Subcutaneous abdominal adipose tissue (tissue), 5 donors: ENCODE measurements around the gene CD300LF.

Source experiments
- H3K27ac ChIP-seq: one replicate; pipeline ENCODE4 v1.7.0; 2013; ENCODE audit warnings: low read depth, mild to moderate bottlenecking, inconsistent platforms, low read length, moderate library complexity
- H3K27me3 ChIP-seq, 5 donors: one replicate each; pipeline ENCODE4 v1.7.0; 2013; ENCODE audit warnings: low read length in 5 of 5, inconsistent platforms in 1 of 5; ENCODE audit not compliant: control insufficient read depth in 5 of 5, insufficient read depth in 4 of 5
- H3K36me3 ChIP-seq, 5 donors: one replicate each; pipeline ENCODE4 v1.7.0; 2013; ENCODE audit warnings: low read length in 5 of 5; ENCODE audit not compliant: control insufficient read depth in 5 of 5, insufficient read depth in 5 of 5
- H3K4me1 ChIP-seq, 5 donors: one replicate each; pipeline ENCODE4 v1.7.0; 2013; ENCODE audit warnings: low read length in 5 of 5, mild to moderate bottlenecking in 3 of 5, moderate library complexity in 1 of 5; ENCODE audit not compliant: control insufficient read depth in 5 of 5, insufficient read depth in 5 of 5
- H3K4me3 ChIP-seq, 5 donors: one replicate each; pipeline ENCODE4 v1.7.0; 2013; ENCODE audit warnings: low read length in 5 of 5, low read depth in 1 of 5
- H3K9ac ChIP-seq, 5 donors: one replicate each; pipeline ENCODE4 v1.7.0; 2013; ENCODE audit warnings: low read length in 5 of 5, mild to moderate bottlenecking in 4 of 5, moderate library complexity in 3 of 5
- H3K9me3 ChIP-seq, 5 donors: one replicate each; pipeline ENCODE4 v1.7.0; 2013; ENCODE audit warnings: low read length in 5 of 5; ENCODE audit not compliant: control insufficient read depth in 5 of 5
- donor health status: healthy.
- donor health status: healthy.
- donor health status: healthy.
- donor health status: healthy.
- donor health status: healthy.

Gene CD300LF

DNA sequence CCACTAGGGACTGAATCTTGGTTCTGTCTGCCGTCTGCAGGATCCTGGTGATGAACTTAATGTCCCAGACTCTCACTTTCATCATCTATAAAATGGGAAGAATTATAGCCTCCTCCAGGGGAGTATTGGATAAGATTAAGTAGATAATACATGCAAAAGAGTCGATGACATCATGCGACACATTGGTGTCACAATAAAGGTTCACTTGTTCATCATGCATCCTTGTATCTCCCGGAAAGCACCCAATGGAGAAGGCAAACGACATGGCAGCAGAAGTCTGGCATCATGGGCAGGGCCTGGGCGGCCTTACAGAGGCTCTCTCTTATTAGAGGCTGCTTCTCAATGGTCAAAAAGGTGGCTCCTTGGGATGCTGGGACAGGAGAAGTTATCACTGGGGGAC is 54.1 kb downstream of the CD300LF start:
- peaks cover 7 to 19% (median 10%) of the 10 kb centered on the region in 5 donors for H3K27me3 ChIP-seq
- no peaks in the 10 kb centered on the region for H3K36me3 ChIP-seq
- no peak overlapping the region for H3K4me3 ChIP-seq

DNA sequence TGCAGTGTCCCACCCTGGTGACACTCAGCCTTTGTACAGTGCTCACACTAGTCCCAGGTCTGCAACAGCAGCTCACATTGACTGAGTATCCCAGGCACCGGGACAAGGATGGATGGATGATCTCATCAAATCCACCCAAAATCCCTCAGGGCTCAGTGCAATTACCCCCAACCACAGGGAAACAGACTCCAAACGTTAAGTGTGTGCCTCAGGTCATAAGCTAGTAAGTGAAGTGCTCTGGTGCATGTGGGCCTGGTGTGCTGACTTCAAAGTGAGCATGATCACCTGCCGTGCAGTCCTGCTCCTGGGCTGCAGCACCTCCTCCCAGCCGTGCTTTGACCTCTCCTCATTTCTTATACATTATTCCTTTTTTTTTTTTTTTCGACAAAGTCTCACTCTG is 58.0 kb downstream of the CD300LF start:
- H3K9me3 ChIP-seq = no peaks in the 10 kb centered on the region
- no peak overlapping the region for H3K27ac ChIP-seq
- H3K27me3 ChIP-seq = peaks cover 16 to 44% (median 28%) of the 10 kb centered on the region in 5 donors
- H3K4me1 ChIP-seq = peaks cover 0 to 2% (median 0%) of the 10 kb centered on the region in 5 donors
- no peaks in the 10 kb centered on the region for H3K36me3 ChIP-seq
- H3K4me3 ChIP-seq = no peak overlapping the region
- H3K9ac ChIP-seq = no peak overlapping the region

More for the DNA sequence above, 54.1 kb downstream of the CD300LF start:
- H3K27ac ChIP-seq = no peak overlapping the region
- no peak overlapping the region for H3K9ac ChIP-seq
- peaks cover 0 to 2% (median 0%) of the 10 kb centered on the region in 5 donors for H3K4me1 ChIP-seq
- H3K9me3 ChIP-seq = no peaks in the 10 kb centered on the region

DNA sequence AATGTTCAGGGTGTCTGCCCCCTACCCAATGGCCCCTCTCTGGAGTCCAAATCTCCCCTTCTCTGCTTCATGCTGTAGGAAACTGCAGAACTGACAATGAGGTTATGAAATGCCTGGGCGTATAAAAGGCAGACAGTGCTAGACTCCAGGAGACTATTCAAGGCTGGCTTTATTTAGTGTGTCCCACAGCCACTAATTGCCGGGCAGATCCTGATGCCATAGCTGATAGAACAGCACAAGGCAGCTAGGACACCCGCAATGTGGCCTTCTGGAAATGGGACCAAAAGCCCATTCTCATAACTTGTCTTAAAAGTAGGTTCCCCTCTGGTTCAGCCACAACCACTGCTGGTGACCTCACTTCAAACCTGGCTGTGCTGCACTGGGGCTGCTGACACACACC is 60.7 kb downstream of the CD300LF start:
- no peak overlapping the region for H3K4me3 ChIP-seq
- H3K9me3 ChIP-seq = no peaks in the 10 kb centered on the region
- H3K27ac ChIP-seq = no peak overlapping the region
- peaks cover 21 to 54% (median 28%) of the 10 kb centered on the region in 5 donors for H3K27me3 ChIP-seq
- no peak overlapping the region for H3K9ac ChIP-seq
- no peaks in the 10 kb centered on the region for H3K4me1 ChIP-seq
- no peaks in the 10 kb centered on the region for H3K36me3 ChIP-seq

DNA sequence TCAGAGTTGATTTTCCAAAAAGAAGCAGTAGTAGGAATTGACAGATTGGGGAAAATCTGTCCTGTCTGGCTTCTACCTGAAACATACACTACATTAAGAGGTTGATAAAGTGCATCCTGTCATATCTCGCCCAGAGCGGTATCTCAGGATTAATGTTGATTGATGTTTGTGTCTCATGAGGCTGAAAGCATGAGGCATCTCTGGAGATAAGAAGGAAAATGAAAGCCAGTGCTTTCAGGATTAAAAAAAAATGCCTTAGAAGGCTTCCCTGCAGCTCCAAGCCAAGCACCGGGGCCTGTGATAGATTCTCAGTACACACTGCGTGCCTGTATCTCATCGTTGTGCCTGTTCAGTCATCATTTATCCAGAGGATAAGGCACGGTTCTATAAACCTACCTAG is 62.8 kb downstream of the CD300LF start:
- no peaks in the 10 kb centered on the region for H3K36me3 ChIP-seq
- no peak overlapping the region for H3K27ac ChIP-seq
- peaks cover 20 to 56% (median 28%) of the 10 kb centered on the region in 5 donors for H3K27me3 ChIP-seq
- H3K4me3 ChIP-seq = no peak overlapping the region
- H3K4me1 ChIP-seq = no peaks in the 10 kb centered on the region
- no peaks in the 10 kb centered on the region for H3K9me3 ChIP-seq
- H3K9ac ChIP-seq = no peak overlapping the region

DNA sequence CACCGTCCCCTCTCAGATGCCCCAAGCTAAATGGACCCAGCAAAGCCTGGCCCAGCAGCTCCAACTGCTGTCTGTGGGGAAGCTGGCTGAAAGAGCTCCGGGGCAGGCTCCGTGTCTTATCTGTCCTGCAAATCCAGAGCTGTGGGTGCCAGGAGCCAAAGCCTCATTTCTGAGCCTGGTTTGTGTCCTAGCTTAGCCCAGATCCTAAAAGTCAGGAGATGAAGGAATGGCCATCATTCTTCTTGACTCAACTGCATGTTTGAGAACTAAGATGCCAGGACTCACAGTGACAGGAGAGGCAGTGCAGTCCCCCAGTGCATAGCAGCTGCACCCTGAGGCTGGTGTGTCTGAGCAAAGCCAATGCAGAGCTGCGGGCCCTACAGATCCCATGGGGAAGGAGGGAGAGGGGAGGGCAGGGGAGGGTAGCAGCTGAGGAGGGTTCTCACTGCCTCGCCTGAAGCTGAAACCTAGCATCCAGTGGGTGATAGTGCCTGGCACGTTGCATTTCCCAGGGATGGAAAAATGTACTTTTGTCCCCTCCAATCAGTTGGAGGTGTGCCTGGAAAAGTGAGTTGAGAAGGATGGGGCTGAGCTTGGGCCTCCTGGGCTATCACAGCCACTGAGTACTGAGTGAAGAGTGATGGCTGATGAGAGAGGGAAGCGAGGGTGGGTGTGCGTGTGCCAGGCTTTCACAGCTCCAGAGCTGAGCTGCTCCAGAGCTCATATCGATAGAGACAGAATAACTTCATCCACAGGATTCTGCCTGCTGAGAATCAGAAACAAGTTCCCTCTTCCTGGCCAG is 64.7 kb downstream of the CD300LF start:
- Histone ChIP-seq H3K9ac (no peak overlapping the region), H3K27me3 (peaks cover 17 to 57% (median 22%) of the 10 kb centered on the region in 5 donors), H3K4me3 (no peak overlapping the region), H3K27ac (no peak overlapping the region), H3K9me3 (no peaks in the 10 kb centered on the region), H3K4me1 (no peaks in the 10 kb centered on the region), H3K36me3 (no peaks in the 10 kb centered on the region)

DNA sequence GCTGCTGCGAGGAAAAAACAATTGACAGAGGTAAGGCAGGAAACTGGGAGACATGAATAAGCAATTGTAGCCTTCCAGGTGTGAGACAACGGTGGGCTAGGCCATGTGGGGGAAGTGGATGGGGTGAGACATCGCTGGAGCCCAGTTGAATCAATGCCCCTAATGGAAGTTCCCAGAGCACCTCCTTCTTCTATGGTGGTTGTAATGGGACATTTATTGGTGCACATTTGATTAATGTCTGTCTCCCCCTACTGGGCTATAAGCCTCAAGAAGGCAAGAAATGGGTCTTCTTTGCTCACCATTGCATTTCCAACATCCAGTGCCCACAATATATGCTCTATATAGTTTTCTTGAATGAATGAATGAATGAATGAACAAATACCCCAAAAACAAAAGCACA is 66.5 kb downstream of the CD300LF start:
- H3K4me1 ChIP-seq = no peaks in the 10 kb centered on the region
- no peaks in the 10 kb centered on the region for H3K9me3 ChIP-seq
- peaks cover 17 to 50% (median 23%) of the 10 kb centered on the region in 5 donors for H3K27me3 ChIP-seq
- H3K27ac ChIP-seq = no peak overlapping the region
- H3K36me3 ChIP-seq = no peaks in the 10 kb centered on the region
- H3K9ac ChIP-seq = no peak overlapping the region
- H3K4me3 ChIP-seq = no peak overlapping the region

DNA sequence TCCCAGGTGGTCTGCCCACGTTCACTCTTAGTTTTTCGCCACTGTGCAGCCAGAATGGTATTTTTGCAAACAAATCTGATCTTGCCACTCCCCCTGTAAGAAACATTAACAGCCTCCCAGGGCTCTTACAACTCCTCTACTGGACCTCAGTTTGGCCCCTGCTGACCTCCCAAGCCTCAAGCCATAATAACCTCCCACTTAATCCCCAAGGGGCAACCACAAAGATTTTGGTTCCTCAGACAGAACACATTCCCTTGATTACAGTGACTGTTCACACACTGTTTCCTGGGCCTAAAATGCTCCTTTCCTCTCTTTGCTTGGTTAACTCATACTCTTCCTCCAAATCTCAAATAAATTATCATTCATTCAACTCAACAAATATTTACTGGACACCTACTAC is 67.7 kb downstream of the CD300LF start:
- no peaks in the 10 kb centered on the region for H3K36me3 ChIP-seq
- H3K9ac ChIP-seq = no peak overlapping the region
- H3K27me3 ChIP-seq = peaks cover 7 to 44% (median 14%) of the 10 kb centered on the region in 5 donors
- H3K4me3 ChIP-seq = no peak overlapping the region
- no peaks in the 10 kb centered on the region for H3K9me3 ChIP-seq
- H3K4me1 ChIP-seq = peaks cover 0 to 3% (median 0%) of the 10 kb centered on the region in 5 donors
- no peak overlapping the region for H3K27ac ChIP-seq

DNA sequence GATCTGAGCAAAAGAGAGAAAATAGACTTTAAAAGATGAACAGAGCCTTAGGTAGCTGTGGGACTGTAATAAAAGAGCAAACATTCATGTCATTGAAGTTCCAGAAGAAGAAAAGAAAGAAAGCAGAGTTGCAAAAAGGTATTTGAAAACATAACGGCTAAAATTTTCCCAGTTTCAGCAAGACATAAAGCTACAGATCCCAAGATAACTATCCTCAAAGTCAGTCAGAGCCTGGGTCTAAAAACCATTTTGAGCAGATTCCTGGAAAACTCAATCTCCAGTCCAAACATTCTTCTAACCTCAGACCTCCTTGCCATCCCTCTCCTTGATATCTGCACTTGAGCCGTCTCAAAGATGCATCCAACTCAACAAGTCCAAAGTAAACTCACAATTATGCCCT is 68.3 kb downstream of the CD300LF start:
- Histone ChIP-seq H3K27me3 (peaks cover 9 to 41% (median 14%) of the 10 kb centered on the region in 5 donors), H3K9me3 (no peaks in the 10 kb centered on the region)

More for the DNA sequence above, 68.3 kb downstream of the CD300LF start:
- Histone ChIP-seq H3K4me3 (no peak overlapping the region), H3K27ac (no peak overlapping the region), H3K4me1 (peaks cover 0 to 7% (median 0%) of the 10 kb centered on the region in 5 donors), H3K36me3 (no peaks in the 10 kb centered on the region), H3K9ac (no peak overlapping the region)
